Epidermal melanocyte (primary cell): ENCODE results near the gene GAB2.
A peak's percentile ranks its signal among the peaks of the same experiment; 100 is the strongest.
"Not testable (repeated sequence)": the region's sequence is repeated elsewhere in the genome, so short reads cannot be mapped to it uniquely, and the experiment has no call there.

Experiments used
- DNase-seq: peaks from one replicate; pipeline ENCODE4 v3.0.0; 2011; ENCODE audit warnings: low spot score; ENCODE audit not compliant: insufficient read length

GAB2 gene

GRCh38 chr11:78192223-78192719 is 225.3 kb downstream of the GAB2 start:
- DNase-seq: no peak

GRCh38 chr11:78190871-78191538 is 226.6 kb downstream of the GAB2 start:
- DNase-seq: no peak

GRCh38 chr11:78190374-78190773 is 227.2 kb downstream of the GAB2 start:
- no peak for DNase-seq

- no peak for DNase-seq
These were observed 227.8 kb downstream of the GAB2 start for GRCh38 chr11:78189851-78190250.

- DNase-seq: no peak
These were observed 228.4 kb downstream of the GAB2 start for GRCh38 chr11:78189174-78189724.

- peak; percentile 98 for DNase-seq
These were observed 229.1 kb downstream of the GAB2 start, which contains the start of the genes KCTD21 and USP35 for GRCh38 chr11:78188286-78189173. Gene KCTD21 (minus strand): TSS chr11:78188626. CDS start chr11:78174554, 14,072 bp downstream. Gene USP35 (plus strand): TSS chr11:78188919. CDS start chr11:78196246, 7,327 bp downstream.

- DNase-seq: no peak
These were observed 230.0 kb downstream of the GAB2 start for GRCh38 chr11:78187366-78188285.

GRCh38 chr11:78181185-78181584 is 236.4 kb downstream of the GAB2 start:
- DNase-seq: no peak

GRCh38 chr11:78180751-78181150 is 236.9 kb downstream of the GAB2 start:
- no peak for DNase-seq

- no peak for DNase-seq
These were observed 238.1 kb downstream of the GAB2 start for GRCh38 chr11:78179459-78180071.

GRCh38 chr11:78177216-78177615 is 240.4 kb downstream of the GAB2 start:
- DNase-seq: no peak

- DNase-seq: no peak
These were observed 240.9 kb downstream of the GAB2 start for GRCh38 chr11:78176605-78177141.

- DNase-seq: not testable (repeated sequence)
These were observed 241.8 kb downstream of the GAB2 start for GRCh38 chr11:78175862-78176261.

GRCh38 chr11:78171951-78172350 is 245.7 kb downstream of the GAB2 start:
- no peak for DNase-seq

GRCh38 chr11:78170874-78171549 is 246.6 kb downstream of the GAB2 start:
- no peak for DNase-seq

GRCh38 chr11:78170413-78170812 is 247.2 kb downstream of the GAB2 start:
- DNase-seq: no peak

GRCh38 chr11:78168539-78169477 is 248.8 kb downstream of the GAB2 start:
- no peak for DNase-seq

GRCh38 chr11:78166855-78167469 is 250.7 kb downstream of the GAB2 start:
- DNase-seq: no peak
